AG09319 (cell line): ENCODE measurements around the gene STXBP2.

Experiments
- DNase-seq: peaks from one replicate; pipeline ENCODE4 v3.0.0-alpha.2; 2010; ENCODE audit warnings: low read depth; ENCODE audit errors: extremely low read depth
- TF ChIP-seq, protein P1 (sequence below): IDR thresholded peaks from 2 replicates; pipeline ENCODE4 v1.5.1; 2011; ENCODE audit warnings: low read depth, mild to moderate bottlenecking, inconsistent platforms, low read length, moderate library complexity

STXBP2 gene

DNA sequence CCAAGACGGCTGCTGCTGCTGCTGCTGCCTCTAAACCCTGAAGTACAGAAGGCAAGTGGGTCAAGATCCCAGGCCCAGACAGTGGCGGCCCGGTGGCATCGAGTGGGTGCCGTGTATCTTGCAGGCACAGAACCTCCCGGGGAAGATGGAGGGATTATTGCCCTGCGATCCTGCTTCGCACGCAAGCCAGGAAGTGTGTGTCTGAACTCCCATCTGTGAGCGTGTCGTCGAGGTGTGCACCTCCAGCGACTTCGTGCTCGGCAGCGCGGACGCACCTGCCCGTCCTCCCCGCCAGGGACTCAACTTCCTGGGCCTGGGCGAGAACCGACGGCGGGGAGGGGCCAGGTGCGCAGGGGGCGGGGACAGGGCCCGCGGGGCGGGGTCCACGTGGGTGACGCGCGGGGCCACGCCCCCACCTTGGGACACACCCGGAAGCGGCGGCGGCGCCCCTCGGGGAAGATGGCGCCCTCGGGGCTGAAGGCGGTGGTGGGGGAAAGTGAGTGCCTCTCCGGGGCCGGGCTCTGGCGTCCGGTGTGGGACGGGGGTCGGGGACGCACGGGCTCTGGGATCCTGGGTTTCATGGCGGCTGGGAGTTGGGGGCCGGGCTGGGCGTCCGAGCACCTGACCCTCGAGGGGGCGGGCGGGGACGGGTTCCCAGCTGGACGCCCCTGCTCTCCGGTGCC lies at the start of gene STXBP2:
TSS of gene STXBP2 (plus strand) at position 420 of the 683 bp plus-strand sequence. CDS start at position 460, 40 bp downstream.
- DNase-seq: no peak
- TF ChIP-seq, protein P1, sequence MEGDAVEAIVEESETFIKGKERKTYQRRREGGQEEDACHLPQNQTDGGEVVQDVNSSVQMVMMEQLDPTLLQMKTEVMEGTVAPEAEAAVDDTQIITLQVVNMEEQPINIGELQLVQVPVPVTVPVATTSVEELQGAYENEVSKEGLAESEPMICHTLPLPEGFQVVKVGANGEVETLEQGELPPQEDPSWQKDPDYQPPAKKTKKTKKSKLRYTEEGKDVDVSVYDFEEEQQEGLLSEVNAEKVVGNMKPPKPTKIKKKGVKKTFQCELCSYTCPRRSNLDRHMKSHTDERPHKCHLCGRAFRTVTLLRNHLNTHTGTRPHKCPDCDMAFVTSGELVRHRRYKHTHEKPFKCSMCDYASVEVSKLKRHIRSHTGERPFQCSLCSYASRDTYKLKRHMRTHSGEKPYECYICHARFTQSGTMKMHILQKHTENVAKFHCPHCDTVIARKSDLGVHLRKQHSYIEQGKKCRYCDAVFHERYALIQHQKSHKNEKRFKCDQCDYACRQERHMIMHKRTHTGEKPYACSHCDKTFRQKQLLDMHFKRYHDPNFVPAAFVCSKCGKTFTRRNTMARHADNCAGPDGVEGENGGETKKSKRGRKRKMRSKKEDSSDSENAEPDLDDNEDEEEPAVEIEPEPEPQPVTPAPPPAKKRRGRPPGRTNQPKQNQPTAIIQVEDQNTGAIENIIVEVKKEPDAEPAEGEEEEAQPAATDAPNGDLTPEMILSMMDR: no peak

DNA sequence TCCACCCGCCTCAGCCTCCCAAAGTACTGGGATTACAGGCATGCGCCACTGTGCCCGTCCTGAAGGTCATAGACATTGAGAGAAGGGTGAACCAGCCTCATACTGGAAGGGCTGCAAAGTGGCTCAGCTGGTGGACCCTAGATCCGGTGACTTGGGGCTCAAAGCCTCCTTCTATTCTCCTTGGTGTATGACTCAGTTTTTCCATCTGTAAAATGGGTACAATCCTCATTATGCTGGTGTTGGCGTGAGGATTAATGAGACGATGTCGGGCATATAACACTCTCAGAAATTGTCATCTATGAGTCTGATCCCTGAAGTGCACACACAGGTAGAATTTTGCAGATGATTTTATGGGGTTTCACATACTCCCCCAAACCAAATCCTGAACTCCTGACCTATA lies 47.1 kb upstream of the STXBP2 start:
- DNase-seq: no peak

DNA sequence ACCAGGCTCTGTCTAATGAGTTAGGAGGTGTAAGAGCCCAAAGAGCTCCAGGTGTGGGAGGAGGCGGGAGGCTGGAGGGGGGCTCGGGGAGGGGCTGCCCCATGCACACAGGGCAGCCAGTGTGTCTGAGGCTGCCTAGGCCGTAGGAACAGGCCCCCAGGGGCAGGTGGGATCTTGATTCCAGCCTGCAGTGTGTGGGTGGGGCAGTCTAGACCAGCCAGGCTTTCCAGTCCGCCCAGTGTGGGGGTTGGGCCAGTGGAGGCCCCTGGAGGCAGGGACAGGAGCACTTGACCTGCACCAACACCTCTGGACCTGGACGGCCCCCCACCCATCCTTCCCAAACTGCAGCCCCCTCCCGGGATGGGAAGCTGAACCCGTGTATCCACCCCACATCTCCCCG lies 46.7 kb upstream of the STXBP2 start:
- TF ChIP-seq, protein P1: no peak
- DNase-seq: no peak

More for the DNA sequence above, 47.1 kb upstream of the STXBP2 start:
- TF ChIP-seq, protein P1: no peak

DNA sequence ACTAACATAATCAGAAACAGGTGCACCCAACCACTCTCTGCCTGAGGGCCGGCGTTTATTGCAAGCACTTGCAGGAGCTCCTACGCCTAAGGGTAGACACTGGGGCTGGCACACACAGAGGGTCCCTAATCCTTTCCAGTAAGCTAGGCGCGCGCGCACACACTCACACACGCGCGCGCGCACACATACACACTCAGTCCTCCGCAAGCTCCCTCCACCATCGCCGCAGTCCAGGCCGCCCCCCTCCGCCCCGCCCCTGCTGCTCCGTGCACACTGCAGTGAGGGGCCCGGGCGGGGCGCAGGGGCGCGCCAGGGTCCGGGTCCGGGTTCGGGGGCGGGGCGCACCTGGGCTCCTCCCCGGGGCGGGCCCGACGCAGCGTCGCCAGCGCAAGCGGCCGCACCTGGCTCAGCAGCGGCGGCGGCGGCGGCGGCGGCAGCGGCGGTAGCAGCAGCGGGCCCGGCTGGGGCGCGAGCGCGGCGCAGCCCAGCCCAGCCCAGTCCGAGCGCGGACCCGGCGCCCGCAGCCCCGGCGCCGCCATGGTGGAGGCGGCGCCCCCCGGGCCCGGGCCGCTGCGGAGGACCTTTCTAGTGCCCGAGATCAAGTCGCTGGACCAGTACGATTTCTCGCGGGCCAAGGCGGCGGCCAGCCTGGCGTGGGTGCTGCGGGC lies 41.3 kb upstream of the STXBP2 start, which contains the start of gene CAMSAP3:
TSS of gene CAMSAP3 (plus strand) at position 398 of the 668 bp plus-strand sequence. CDS start at position 538, 140 bp downstream.
- peak; percentile 11 for DNase-seq

DNA sequence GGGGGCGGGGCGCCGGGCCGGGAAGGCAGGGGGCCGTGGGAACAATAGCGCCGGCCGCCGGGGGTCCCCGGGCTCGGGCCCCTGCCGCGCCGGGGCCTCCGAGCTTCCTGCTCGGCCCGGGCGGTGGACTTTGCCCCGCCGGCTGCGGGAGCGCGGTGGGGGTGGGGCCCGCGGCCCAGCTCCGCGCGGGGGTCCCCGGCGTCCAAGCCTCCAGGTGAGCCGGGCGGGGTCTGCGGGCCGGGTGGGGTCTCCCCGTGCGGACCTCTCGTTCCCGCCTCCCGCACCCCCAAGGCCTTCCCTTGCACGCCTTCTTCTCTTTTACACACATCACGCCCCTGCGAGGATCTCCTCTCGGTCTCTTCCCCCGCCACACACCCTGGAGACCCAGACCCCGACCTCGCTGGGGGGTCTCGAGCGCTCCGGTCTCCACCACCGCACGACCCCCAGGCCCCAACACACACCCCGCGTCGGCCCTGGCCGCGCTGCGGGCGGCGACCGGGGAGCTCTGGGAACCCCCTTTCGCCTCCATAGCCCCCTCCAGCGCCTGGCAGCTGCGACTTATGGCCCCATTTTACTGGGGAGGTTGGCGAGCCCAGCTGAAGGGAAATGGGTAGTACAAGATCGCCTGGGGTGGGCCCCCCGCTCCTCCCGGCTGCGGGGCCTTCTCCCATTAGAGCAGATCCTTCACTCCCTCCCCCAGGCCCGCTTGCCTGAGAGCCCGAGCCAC lies 40.5 kb upstream of the STXBP2 start:
- no peak for DNase-seq
- TF ChIP-seq, protein P1: no peak

More for the DNA sequence above, 41.3 kb upstream of the STXBP2 start, which contains the start of gene CAMSAP3:
- TF ChIP-seq, protein P1: no peak

DNA sequence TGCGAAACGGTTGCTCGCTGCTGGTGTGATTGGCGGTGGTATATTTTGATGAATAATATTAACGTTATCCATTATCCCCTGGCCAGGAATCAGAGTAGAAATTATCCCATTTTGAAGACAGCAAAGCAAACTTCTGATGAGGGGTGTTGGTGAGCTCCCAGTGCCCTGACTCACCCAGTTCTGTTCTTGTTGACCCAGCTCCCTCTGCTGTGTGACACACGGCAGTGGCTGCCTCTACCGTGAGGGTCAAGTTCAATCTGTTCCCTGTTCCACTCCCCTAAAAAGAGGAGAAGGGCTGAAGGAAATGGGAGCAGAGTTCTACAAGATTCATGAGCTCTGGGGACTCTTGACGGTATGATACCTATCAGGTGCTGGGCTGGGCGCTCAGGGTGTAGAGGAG lies 39.2 kb upstream of the STXBP2 start:
- TF ChIP-seq, protein P1: no peak
- DNase-seq: no peak
